ENCODE measurements around the gene IDH3B. TPM values are rescaled to one million over a fixed set of nuclear protein-coding genes. Genes with fewer than 3 reads are reported as not detected.

The IDH3B gene
- total RNA-seq = 100 to 1,000 TPM; 103 to 158 (median 116) TPM

DNA sequence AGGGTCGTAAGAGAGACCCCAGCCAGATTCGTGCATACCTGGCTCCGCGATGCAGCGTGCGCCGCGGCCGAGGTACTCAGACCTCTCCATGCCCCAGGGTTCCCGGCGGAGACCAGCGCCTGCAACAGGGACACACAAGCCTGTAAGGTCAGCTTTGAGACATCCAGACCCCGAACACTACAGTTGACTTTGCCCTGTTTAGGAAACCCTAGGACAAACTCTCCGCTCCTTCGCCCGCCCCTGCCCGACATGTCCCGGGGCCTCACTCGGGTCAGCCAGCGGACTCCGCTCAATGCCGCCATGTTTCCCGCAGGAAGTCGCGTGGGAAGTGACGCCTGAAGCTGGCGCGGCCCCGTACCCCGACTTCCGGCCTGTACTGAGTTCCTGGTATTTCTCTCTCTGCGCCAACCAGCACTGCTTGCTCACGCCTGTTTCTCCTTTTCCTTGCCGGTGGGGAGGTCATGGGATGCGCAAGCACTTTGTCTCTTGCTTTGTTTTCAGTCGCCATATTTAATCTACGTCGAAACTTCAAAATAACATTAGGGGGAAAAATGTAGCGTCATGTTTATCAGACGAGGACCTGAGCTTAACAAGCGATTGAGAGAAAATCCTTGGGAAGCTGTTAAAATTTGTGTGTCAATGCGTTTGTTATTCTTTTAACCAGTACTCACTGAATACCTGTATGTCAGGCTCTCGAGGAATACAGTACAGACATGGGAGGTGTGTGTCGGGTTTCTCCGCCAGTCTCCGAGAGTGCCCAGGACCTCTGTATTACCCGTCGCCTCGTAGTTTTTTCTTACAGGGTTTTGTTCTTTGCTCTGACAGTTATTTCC, at the start of gene IDH3B:
Gene IDH3B, minus strand, starts transcription at position 330 of the 833 bp plus-strand sequence. Its CDS starts 28 bp downstream, at position 302.
- Histone ChIP-seq H3K27me3 (no peaks in the 10 kb centered on the region), H3K27ac (peak within 1 kb of the TSS; percentile 82 to 94 (median 90)), H3K4me1 (peaks cover 0 to 26% (median 10%) of the 10 kb centered on the region in 3 donors), H3K9me3 (no peaks in the 10 kb centered on the region), H3K36me3 (peaks cover 0 to 38% of the 10 kb centered on the region in 2 donors), H3K4me3 (peak within 1 kb of the TSS; percentile 73 to 79)
- TF ChIP-seq EP300 (IDR thresholded peaks at IDR 0.05) = no peak
- peak; percentile 53 to 76 for TF ChIP-seq POLR2A (IDR thresholded peaks at IDR 0.05)
- peak; percentile 96 for TF ChIP-seq POLR2AphosphoS5 (IDR thresholded peaks at IDR 0.05)
- peak in 1 of 4 experiments; percentile 17 for TF ChIP-seq CTCF (IDR thresholded peaks at IDR 0.05)
- WGBS, 2 donors (ENCODE audit: low coverage in 1 of 2) = 1 to 6% methylated on average over 28 to 30 of the region's 49 CpGs
- ATAC-seq = peak; percentile 99

DNA sequence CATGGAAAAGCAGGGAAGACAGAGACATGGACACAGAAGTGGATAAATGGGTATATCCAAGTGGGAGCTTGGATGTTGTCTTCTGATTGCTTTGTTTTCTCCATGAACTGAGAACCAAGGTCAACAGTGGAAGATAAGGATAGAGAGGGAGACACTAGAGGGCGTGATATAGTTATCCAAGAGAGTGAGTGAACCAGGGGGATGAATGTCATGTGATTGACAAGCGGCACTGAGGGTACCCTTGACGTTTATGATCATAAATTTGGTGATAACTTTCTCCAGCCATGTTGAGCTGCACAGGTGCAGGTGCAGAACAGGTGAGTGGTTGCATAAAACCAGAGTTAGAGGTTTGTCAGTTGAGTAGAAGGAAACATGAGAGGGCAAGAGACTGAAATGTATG, 49.3 kb upstream of the IDH3B start:
- H3K27me3 ChIP-seq = no peaks in the 10 kb centered on the region
- ATAC-seq = no peak
- H3K4me1 ChIP-seq = no peaks in the 10 kb centered on the region
- no peak overlapping the region for H3K27ac ChIP-seq
- no peak overlapping the region for H3K4me3 ChIP-seq
- 27 to 29% methylated on average over 3 of the region's 3 CpGs for WGBS, 2 donors (ENCODE audit: low coverage in 1 of 2)
- peaks cover 0 to 20% (median 0%) of the 10 kb centered on the region in 3 donors for H3K9me3 ChIP-seq
- H3K36me3 ChIP-seq = peaks cover 0 to 16% of the 10 kb centered on the region in 2 donors
- no peak for TF ChIP-seq EP300 (IDR thresholded peaks at IDR 0.05)
- TF ChIP-seq POLR2AphosphoS5 (IDR thresholded peaks at IDR 0.05) = no peak
- TF ChIP-seq CTCF (IDR thresholded peaks at IDR 0.05) = no peak
- TF ChIP-seq POLR2A (IDR thresholded peaks at IDR 0.05) = no peak

- ATAC-seq = no peak
- Histone ChIP-seq H3K9me3 (no peaks in the 10 kb centered on the region), H3K4me1 (no peaks in the 10 kb centered on the region), H3K36me3 (peaks cover 0 to 33% of the 10 kb centered on the region in 2 donors), H3K27ac (no peak overlapping the region), H3K27me3 (no peaks in the 10 kb centered on the region), H3K4me3 (no peak overlapping the region)
- no peak for TF ChIP-seq POLR2AphosphoS5 (IDR thresholded peaks at IDR 0.05)
- no peak for TF ChIP-seq EP300 (IDR thresholded peaks at IDR 0.05)
- TF ChIP-seq CTCF (IDR thresholded peaks at IDR 0.05) = no peak
- no peak for TF ChIP-seq POLR2A (IDR thresholded peaks at IDR 0.05)
- WGBS, 2 donors (ENCODE audit: low coverage in 1 of 2) = 70 to 81% methylated on average over 2 to 8 of the region's 17 CpGs
Measured at GRCh38 chr20:2709205-2709981, 45.4 kb upstream of the IDH3B start.

DNA sequence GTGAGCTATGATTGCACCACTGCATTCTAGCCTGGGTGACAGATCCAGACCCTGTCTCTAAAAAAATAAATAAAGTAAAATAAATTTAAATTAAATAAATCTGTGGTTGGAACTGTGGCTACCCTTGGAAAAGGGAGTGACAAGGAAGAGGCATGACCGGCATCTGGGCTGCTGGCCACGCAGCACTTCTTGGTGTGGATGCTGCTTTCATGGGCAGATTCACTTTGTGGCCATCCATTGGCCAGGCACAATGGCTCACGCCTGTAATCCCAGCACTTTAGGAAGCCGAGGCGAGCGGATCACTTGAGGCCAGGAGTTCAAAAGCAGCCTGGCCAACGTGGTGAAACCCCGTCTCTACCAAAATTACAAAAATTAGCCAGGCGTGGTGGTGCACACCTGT, 44.6 kb upstream of the IDH3B start:
- WGBS, 2 donors (ENCODE audit: low coverage in 1 of 2) = 91 to 100% methylated on average over 2 of the region's 9 CpGs
- peaks cover 0 to 31% of the 10 kb centered on the region in 2 donors for H3K36me3 ChIP-seq
- no peak overlapping the region for H3K4me3 ChIP-seq
- no peak for ATAC-seq
- H3K27me3 ChIP-seq = no peaks in the 10 kb centered on the region
- H3K4me1 ChIP-seq = no peaks in the 10 kb centered on the region
- no peak overlapping the region for H3K27ac ChIP-seq
- TF ChIP-seq POLR2A (IDR thresholded peaks at IDR 0.05) (no peak), POLR2AphosphoS5 (IDR thresholded peaks at IDR 0.05) (no peak)
- H3K9me3 ChIP-seq = no peaks in the 10 kb centered on the region

- no peaks in the 10 kb centered on the region for H3K27me3 ChIP-seq
- TF ChIP-seq POLR2A (IDR thresholded peaks at IDR 0.05) (no peak), POLR2AphosphoS5 (IDR thresholded peaks at IDR 0.05) (no peak), CTCF (IDR thresholded peaks at IDR 0.05) (no peak), EP300 (IDR thresholded peaks at IDR 0.05) (no peak)
- ATAC-seq = no peak
Measured at GRCh38 chr20:2708073-2708415, 44.0 kb upstream of the IDH3B start.

More at GRCh38 chr20:2708073-2708415, 44.0 kb upstream of the IDH3B start:
- WGBS, 2 donors (ENCODE audit: low coverage in 1 of 2) = 60% methylated on average over 2 of the region's 5 CpGs; no CpG with 5 or more reads in 1 of the 2 donors
- Histone ChIP-seq H3K4me1 (no peaks in the 10 kb centered on the region), H3K4me3 (no peak overlapping the region), H3K9me3 (no peaks in the 10 kb centered on the region), H3K36me3 (peaks cover 0 to 31% of the 10 kb centered on the region in 2 donors), H3K27ac (no peak overlapping the region)
